Spleen (tissue), 11 donors: Measurements from ENCODE around the gene RACGAP1. TPM values are rescaled to one million over a fixed set of nuclear protein-coding genes. Genes with fewer than 3 reads are reported as not detected.

Experiments
- DNase-seq: peaks from one replicate; pipeline ENCODE4 v3.0.0-alpha.2; 2020
- H3K27ac ChIP-seq, 8 donors: fragments of 200-600 bp; sonication (generic) in 7 of 8; 1 replicate in 4 of 8; 2 replicates in 4 of 8; pipeline versions ENCODE4 v1.5.0 to v1.8.0; 2016 to 2021; ENCODE audit warnings: inconsistent platforms in 4 of 8, mild to moderate bottlenecking in 4 of 8, moderate library complexity in 1 of 8
- H3K27me3 ChIP-seq, 7 donors: fragments of 200-600 bp; sonication (generic) in 6 of 7; replicated peaks in 1 of 7; 1 replicate in 4 of 7; 2 replicates in 3 of 7; pipeline versions ENCODE4 v1.5.0 to v1.8.0; 2016 to 2021; ENCODE audit warnings: inconsistent platforms in 3 of 7, mild to moderate bottlenecking in 1 of 7
- H3K36me3 ChIP-seq, 6 donors: fragments of 200-600 bp; sonication (generic) in 5 of 6; 1 replicate in 4 of 6; 2 replicates in 2 of 6; pipeline versions ENCODE4 v1.5.0 to v1.8.0; 2016 to 2021; ENCODE audit warnings: inconsistent platforms in 2 of 6
- H3K4me1 ChIP-seq, 6 donors: fragments of 200-600 bp; sonication (generic) in 5 of 6; 1 replicate in 3 of 6; 2 replicates in 3 of 6; pipeline versions ENCODE4 v1.5.0 to v1.8.0; 2016 to 2021; ENCODE audit warnings: inconsistent platforms in 3 of 6
- H3K4me3 ChIP-seq, 8 donors: fragments of 200-600 bp; sonication (generic) in 7 of 8; 1 replicate in 4 of 8; 2 replicates in 4 of 8; pipeline versions ENCODE4 v1.5.0 to v1.8.0; 2016 to 2021; ENCODE audit warnings: inconsistent platforms in 4 of 8, mild to moderate bottlenecking in 4 of 8, moderate library complexity in 2 of 8
- H3K9me3 ChIP-seq, 8 donors: fragments of 200-600 bp; sonication (generic) in 7 of 8; 1 replicate in 4 of 8; 2 replicates in 4 of 8; pipeline versions ENCODE4 v1.5.0 to v1.8.0; 2016 to 2021; ENCODE audit warnings: inconsistent platforms in 4 of 8
- POLR2A ChIP-seq, 3 donors: fragments of 450-650 bp; IDR thresholded peaks; one replicate each; pipeline ENCODE4 v1.5.1; 2017; ENCODE audit warnings: antibody characterized with exemption in 3 of 3, mild to moderate bottlenecking in 1 of 3
- POLR2AphosphoS5 ChIP-seq, 3 donors: sonication (generic); formaldehyde crosslinking; IDR thresholded peaks; one replicate each; pipeline ENCODE4 v1.5.1; 2017; ENCODE audit warnings: antibody characterized with exemption in 3 of 3
- whole genome bisulfite sequencing, 5 donors: extraction: QIAGEN DNeasy Blood & Tissue Kit in 3 of 5; methylation state at CpG; one replicate each; pipeline versions ENCODE4 v1.1.5 to v1.1.7; 2013 to 2018; 5-methylcytosine and 5-hydroxymethylcytosine counted together
- intact Hi-C: fragments of 100-400 bp; cut with DNase I; formaldehyde crosslinking; loops from one replicate; pipeline ENCODE4 v1.15.0; 2023; ENCODE audit warnings: low total_unique reads
- polyA plus RNA-seq, 3 donors: library from polyadenylated mRNA; stranded (reverse); fragments of 200-250 nt; gene quantifications; one replicate each; pipeline ENCODE4 v1.2.1, GENCODE V29; 2013
- total RNA-seq, 7 donors: library from RNA; depleted of rRNA in 3 of 7; stranded (reverse); fragments of >200 nt in 3 of 7; fragmentation: NEBNext Ultra II Directional in 4 of 7; extraction: Animal tissue kit (Norgen Biotek cat#: 25700) in 4 of 7; gene quantifications; one replicate each; pipeline versions ENCODE4 v1.1.0 to v1.2.1, GENCODE V29; 2016 to 2021
- TF ChIP-seq, protein P1 (sequence below), 11 experiments: fragments of 200-600 bp in 7 of 11; fragments of 450-650 bp in 4 of 11; sonication (generic) in 4 of 11; IDR thresholded peaks in 8 of 11; conservative IDR thresholded peaks in 3 of 11; 1 replicate in 7 of 11; 2 replicates in 4 of 11; pipeline versions ENCODE4 v1.4.0 to v1.8.0; 2016 to 2021; ENCODE audit warnings: antibody characterized with exemption in 11 of 11, inconsistent platforms in 4 of 11, mild to moderate bottlenecking in 1 of 11
- donor health status: healthy with polysubstance abuse.
- donor health status: DM: no; HTN: no; CAD: no; lungs with moderate emphysema.
- donor health status: DM: no; HTN: no; CAD: no.
- donor health status: Bipolar disorder and iron deficiency.
- donor health status: healthy.
- donor health status: DM: no; HTN: no; CAD: no.
- donor health status: DM: yes; HTN: yes; CAD: no.

Gene RACGAP1
- total and polyA plus RNA-seq, 10 donors, result 3.4 to 21.1 (median 9.4) TPM

DNA sequence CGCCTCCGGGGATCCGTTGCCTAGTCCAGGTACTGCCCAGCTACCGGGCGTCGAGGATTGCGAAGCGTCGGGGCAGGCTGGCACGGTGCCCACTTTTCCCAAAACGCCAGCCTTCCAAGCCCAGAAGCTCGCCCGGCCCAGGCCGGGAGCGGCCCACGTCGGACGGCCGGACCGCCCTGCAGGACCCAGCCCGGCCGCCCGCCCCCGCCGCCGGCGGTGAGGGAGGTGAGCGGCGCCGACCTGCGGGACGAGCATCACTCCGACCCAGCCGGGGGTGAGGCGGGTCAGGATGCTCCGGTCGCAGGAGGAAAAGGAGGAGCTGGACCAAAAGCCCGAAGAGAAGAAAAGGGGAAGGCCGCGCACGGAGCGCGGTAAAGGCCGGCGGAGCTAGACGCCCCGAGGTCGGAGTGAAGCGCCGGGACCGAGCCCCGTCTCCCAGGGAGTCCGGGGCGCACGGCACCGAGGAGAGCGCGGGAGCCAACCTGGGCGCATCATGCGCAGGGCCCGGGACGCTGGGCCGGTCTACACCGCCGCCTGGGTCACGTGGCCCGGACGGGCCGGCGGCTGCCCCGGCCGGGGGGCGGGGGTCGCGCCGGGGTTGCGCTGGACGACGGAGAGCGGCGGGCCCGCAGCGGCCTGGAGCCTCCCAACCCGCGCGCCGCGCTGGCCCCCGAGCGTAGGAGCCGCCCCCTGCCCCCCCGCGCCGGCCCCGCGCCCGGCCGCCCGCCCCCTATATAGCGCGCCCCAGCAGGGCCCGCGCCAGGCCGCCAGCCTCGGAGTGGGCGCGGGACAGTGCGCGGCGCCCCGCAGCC lies 64.0 kb downstream of the RACGAP1 start, which contains the start of gene AQP5:
Gene AQP5 (plus strand): TSS at position 762 of the 812 bp plus-strand sequence. CDS start 146 bp downstream, outside the sequence.
- Histone ChIP-seq H3K36me3 (no peaks in the 10 kb centered on the region), H3K9me3 (no peaks in the 10 kb centered on the region), H3K27me3 (peaks cover 0 to 100% (median 29%) of the 10 kb centered on the region in 7 donors), H3K27ac (no peak within 1 kb of the TSS), H3K4me3 (peak within 1 kb of the TSS in 5 of 8 donors; percentile 22 to 59 (median 24)), H3K4me1 (peaks cover 3 to 24% (median 13%) of the 10 kb centered on the region in 6 donors)
- no peak for TF ChIP-seq POLR2A (IDR thresholded peaks at IDR 0.05)
- no peak for TF ChIP-seq POLR2AphosphoS5 (IDR thresholded peaks at IDR 0.05)
- TF ChIP-seq, protein P1, sequence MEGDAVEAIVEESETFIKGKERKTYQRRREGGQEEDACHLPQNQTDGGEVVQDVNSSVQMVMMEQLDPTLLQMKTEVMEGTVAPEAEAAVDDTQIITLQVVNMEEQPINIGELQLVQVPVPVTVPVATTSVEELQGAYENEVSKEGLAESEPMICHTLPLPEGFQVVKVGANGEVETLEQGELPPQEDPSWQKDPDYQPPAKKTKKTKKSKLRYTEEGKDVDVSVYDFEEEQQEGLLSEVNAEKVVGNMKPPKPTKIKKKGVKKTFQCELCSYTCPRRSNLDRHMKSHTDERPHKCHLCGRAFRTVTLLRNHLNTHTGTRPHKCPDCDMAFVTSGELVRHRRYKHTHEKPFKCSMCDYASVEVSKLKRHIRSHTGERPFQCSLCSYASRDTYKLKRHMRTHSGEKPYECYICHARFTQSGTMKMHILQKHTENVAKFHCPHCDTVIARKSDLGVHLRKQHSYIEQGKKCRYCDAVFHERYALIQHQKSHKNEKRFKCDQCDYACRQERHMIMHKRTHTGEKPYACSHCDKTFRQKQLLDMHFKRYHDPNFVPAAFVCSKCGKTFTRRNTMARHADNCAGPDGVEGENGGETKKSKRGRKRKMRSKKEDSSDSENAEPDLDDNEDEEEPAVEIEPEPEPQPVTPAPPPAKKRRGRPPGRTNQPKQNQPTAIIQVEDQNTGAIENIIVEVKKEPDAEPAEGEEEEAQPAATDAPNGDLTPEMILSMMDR (IDR thresholded peaks at IDR 0.05 in 8 of 11, conservative IDR thresholded peaks at IDR 0.05 in 3 of 11), result no peak
- intact Hi-C loops, result no loop called here
- DNase-seq, result no peak
- WGBS, 5 donors, result 5 to 10% (median 9%) methylated on average over 28 to 111 of the region's 111 CpGs

DNA sequence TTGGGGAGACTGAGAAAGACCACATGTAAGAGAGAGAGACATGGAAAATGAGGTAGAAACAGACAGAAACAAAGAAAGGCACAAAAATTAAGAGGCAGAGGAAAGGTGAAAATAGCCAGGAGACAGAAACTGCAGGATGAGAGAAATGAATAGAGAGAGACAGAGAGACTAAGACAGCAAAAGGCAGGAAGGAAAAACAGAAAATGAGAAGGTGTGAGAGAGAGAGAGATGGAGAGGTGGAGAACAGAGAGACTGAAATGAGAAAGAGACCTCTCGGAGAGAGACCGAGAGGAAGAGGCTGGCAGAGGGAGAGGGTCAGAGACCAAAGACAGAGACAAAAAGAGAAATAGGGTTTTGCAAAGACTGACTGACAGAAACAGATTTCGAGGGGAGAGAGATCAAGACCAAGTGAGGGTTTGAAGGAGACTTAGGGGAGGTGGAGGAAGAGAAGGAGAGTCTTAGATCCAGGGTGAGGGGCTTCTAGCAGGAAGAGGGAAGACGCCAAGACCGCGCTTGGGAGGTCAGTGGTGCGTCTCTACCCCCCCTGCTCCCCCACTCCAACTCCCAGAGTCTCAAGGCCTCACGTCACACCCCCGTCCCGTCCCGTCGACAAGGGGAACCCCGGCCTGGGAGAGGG lies 64.7 kb downstream of the RACGAP1 start:
- 29 to 44% (median 38%) methylated on average over 13 of the region's 13 CpGs for WGBS, 5 donors
- Histone ChIP-seq H3K4me1 (peaks cover 3 to 31% (median 16%) of the 10 kb centered on the region in 6 donors), H3K36me3 (no peaks in the 10 kb centered on the region), H3K27ac (no peak overlapping the region), H3K27me3 (peaks cover 0 to 100% (median 37%) of the 10 kb centered on the region in 7 donors), H3K4me3 (peak overlapping the region in 1 of 8 donors; percentile 59), H3K9me3 (no peaks in the 10 kb centered on the region)
- no peak for DNase-seq
- TF ChIP-seq, protein P1 (IDR thresholded peaks at IDR 0.05 in 8 of 11, conservative IDR thresholded peaks at IDR 0.05 in 3 of 11), result no peak
- TF ChIP-seq POLR2A (IDR thresholded peaks at IDR 0.05) (no peak), POLR2AphosphoS5 (IDR thresholded peaks at IDR 0.05) (no peak)
- intact Hi-C loops, result no loop called here

DNA sequence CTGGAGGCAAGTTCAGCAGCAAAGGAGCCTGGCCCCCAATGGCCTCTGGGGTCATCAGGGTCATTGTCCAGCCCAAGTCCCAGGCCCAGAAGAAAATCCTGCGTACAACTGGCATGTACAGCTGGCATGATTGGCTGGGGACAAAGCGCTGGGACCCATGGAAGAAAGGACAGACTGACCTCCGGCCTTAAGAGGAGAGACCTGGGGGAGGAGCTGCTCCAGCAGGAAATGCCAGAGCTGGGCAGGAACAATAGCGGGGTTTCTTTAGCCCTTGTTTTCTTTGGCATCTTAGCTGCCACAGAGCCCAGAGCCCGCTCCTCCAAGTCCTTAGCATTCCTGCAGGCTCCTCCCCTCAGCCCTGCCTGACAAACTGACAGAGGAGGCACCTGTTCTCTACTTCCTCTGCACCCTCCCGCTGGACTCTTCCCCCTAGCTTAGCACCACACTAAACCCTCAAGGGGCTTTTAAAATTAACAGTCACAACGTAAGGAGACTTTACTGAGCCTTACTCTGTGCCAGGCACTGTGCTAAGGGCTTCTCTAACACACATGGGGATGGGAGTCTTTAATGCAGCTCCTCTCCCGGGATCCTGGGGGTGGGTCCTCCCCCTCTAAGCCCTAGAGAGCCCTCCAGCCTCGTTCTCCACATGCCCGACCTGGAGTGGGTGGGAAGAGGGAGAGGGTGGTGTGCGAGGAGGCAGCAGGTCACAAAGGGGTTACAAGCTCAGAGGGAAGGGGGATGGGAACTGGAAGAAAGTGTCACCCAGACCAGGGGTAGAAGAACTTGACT lies 65.4 kb downstream of the RACGAP1 start:
- Histone ChIP-seq H3K27me3 (peaks cover 0 to 100% (median 44%) of the 10 kb centered on the region in 7 donors), H3K36me3 (no peaks in the 10 kb centered on the region), H3K4me1 (peaks cover 3 to 38% (median 18%) of the 10 kb centered on the region in 6 donors), H3K9me3 (no peaks in the 10 kb centered on the region), H3K27ac (no peak overlapping the region), H3K4me3 (no peak overlapping the region)
- TF ChIP-seq, protein P1 (IDR thresholded peaks at IDR 0.05 in 8 of 11, conservative IDR thresholded peaks at IDR 0.05 in 3 of 11), result no peak
- TF ChIP-seq POLR2AphosphoS5 (IDR thresholded peaks at IDR 0.05), result no peak
- TF ChIP-seq POLR2A (IDR thresholded peaks at IDR 0.05), result no peak
- DNase-seq, result no peak
- intact Hi-C loops, result no loop called here
- whole genome bisulfite sequencing, 5 donors, result 16 to 23% (median 19%) methylated on average over 11 of the region's 11 CpGs
